Left lung (tissue), 10 donors: ENCODE results near the gene CDH4. TPM values are rescaled to one million over a fixed set of nuclear protein-coding genes. Genes with fewer than 3 reads are reported as not detected.

ENCODE experiments used
- ATAC-seq: fragments of 200-7000 bp; cut with Tn5 transposase; one replicate; pipeline ENCODE4 v1.9.1; 2020; ENCODE audit warnings: moderate library complexity
- DNase-seq, 4 donors: peaks; one replicate each; pipeline ENCODE4 v3.0.0-alpha.2; 2013 to 2020
- H3K27ac ChIP-seq, 2 donors: fragments of 200-600 bp; sonication (generic) in 1 of 2; one replicate each; pipeline versions ENCODE4 v1.5.0 to v1.8.0; 2020 to 2021
- H3K27me3 ChIP-seq, 2 donors: fragments of 200-600 bp; sonication (generic) in 1 of 2; one replicate each; pipeline versions ENCODE4 v1.5.0 to v1.8.0; 2020 to 2021
- H3K36me3 ChIP-seq, 2 donors: fragments of 200-600 bp; sonication (generic) in 1 of 2; one replicate each; pipeline versions ENCODE4 v1.5.0 to v1.8.0; 2020 to 2021
- H3K4me1 ChIP-seq, 2 donors: fragments of 200-600 bp; one replicate each; pipeline ENCODE4 v1.8.0; 2021
- H3K4me3 ChIP-seq, 2 donors: fragments of 200-600 bp; sonication (generic) in 1 of 2; one replicate each; pipeline versions ENCODE4 v1.5.0 to v1.8.0; 2020 to 2021; ENCODE audit warnings: mild to moderate bottlenecking in 1 of 2
- H3K9me3 ChIP-seq, 2 donors: fragments of 200-600 bp; sonication (generic) in 1 of 2; one replicate each; pipeline versions ENCODE4 v1.5.0 to v1.8.0; 2020 to 2021
- CTCF ChIP-seq, 2 donors: fragments of 200-600 bp; sonication (generic) in 1 of 2; IDR thresholded peaks; one replicate each; pipeline versions ENCODE4 v1.5.0 to v1.8.0; 2021; ENCODE audit warnings: antibody characterized with exemption in 2 of 2
- intact Hi-C, 2 donors: fragments of 100-400 bp; cut with DNase I; formaldehyde crosslinking; loops; one replicate each; pipeline versions ENCODE4 v1.11.2 to v1.14.2; 2022
- polyA plus RNA-seq, 6 donors: library from polyadenylated mRNA; unstranded; fragments of 120-200 nt; gene quantifications; one replicate each; pipeline ENCODE4 v1.2.1, GENCODE V29; 2013; ENCODE audit not compliant: insufficient read length in 6 of 6
- total RNA-seq, 2 donors: library from RNA; stranded (reverse); fragmentation: NEBNext Ultra II Directional; extraction: Animal tissue kit (Norgen Biotek cat#: 25700); gene quantifications; one replicate each; pipeline ENCODE4 v1.2.1, GENCODE V29; 2021
- donor health status: DM: no; HTN: yes; CAD: no.
- donor health status: DM: no; HTN: no; CAD: no.

The CDH4 gene
- total and polyA plus RNA-seq, 8 donors, result 0.24 to 10.8 (median 5.1) TPM

- intact Hi-C loops, result no loop called here
- Histone ChIP-seq H3K27me3 (peaks cover 0 to 17% of the 10 kb centered on the region in 2 donors), H3K4me3 (no peak overlapping the region), H3K9me3 (no peaks in the 10 kb centered on the region), H3K4me1 (no peaks in the 10 kb centered on the region), H3K36me3 (no peaks in the 10 kb centered on the region), H3K27ac (no peak overlapping the region)
- no peak for DNase-seq
- no peak for TF ChIP-seq CTCF (IDR thresholded peaks at IDR 0.05)
- no peak for ATAC-seq
Observed at GRCh38 chr20:61217848-61218247, 34.2 kb upstream of the CDH4 start.

GRCh38 chr20:61219021-61219431, 33.0 kb upstream of the CDH4 start:
- Histone ChIP-seq H3K36me3 (no peaks in the 10 kb centered on the region), H3K27me3 (peaks cover 0 to 26% of the 10 kb centered on the region in 2 donors), H3K4me3 (no peak overlapping the region), H3K27ac (no peak overlapping the region), H3K9me3 (no peaks in the 10 kb centered on the region), H3K4me1 (no peaks in the 10 kb centered on the region)
- ATAC-seq, result no peak
- DNase-seq, result no peak
- no peak for TF ChIP-seq CTCF (IDR thresholded peaks at IDR 0.05)
- intact Hi-C loops, result no loop called here

DNA sequence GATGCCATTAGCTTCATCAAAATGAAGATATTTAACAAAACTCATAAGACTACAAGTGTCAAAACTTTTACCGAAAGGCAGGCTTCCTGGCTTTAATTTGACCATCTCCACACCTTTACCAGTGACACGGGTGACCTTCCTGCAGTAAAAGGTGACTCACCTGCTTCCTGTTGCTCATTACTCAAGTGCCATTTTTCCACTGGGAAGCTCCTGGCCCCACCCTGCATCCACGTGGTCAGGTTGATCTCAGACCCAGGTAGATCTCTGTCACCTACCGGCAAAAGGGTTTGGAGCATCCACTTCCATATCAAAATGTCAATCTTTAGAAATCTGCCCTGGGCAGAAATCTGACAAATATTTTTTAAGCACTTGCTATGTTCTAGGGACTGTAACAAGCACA, 31.9 kb upstream of the CDH4 start:
- Histone ChIP-seq H3K9me3 (no peaks in the 10 kb centered on the region), H3K4me3 (no peak overlapping the region), H3K4me1 (no peaks in the 10 kb centered on the region), H3K27ac (no peak overlapping the region), H3K36me3 (no peaks in the 10 kb centered on the region), H3K27me3 (peaks cover 0 to 34% of the 10 kb centered on the region in 2 donors)
- TF ChIP-seq CTCF (IDR thresholded peaks at IDR 0.05), result no peak
- intact Hi-C loops, result no loop called here
- DNase-seq (no peak), ATAC-seq (no peak)

DNA sequence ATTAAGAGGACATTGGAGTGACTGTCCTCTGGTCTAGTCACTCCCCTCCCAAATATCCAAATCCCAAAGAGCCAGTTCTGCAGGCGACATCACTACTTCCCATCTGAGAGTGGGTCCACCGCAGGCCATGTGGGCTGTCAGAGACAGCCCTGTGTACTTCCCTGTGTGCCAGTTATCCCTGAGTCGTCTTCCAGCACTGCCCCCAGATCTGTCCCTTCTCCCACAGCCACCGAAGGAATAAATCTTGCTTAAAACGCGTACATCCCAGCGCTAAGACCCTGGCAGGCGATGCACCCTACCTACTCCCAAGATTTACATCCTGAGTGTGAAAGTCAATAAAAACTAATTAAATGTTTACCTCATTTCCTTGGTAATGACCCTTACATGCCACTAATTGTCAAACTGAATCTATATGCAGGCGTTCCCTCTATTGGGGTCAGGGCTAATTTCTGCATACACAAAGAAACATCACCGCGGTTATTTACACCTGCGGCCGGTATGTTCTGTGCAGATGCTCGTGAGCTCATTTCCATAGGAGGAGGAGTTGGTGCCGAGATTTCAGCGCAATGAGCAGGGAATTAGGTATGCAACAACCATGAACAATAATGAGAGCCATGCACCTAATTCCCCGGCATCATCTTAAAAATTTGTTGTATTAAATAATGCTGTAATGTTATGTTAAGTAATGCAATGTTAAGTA, 31.3 kb upstream of the CDH4 start:
- intact Hi-C loops, result no loop called here

GRCh38 chr20:61222699-61223098, 29.4 kb upstream of the CDH4 start:
- no peak overlapping the region for H3K4me3 ChIP-seq
- DNase-seq (no peak), ATAC-seq (no peak)
- intact Hi-C loops, result no loop called here
- no peak for TF ChIP-seq CTCF (IDR thresholded peaks at IDR 0.05)
- no peaks in the 10 kb centered on the region for H3K9me3 ChIP-seq
- no peak overlapping the region for H3K27ac ChIP-seq
- H3K27me3 ChIP-seq, result peaks cover 0 to 50% of the 10 kb centered on the region in 2 donors
- H3K4me1 ChIP-seq, result no peaks in the 10 kb centered on the region
- H3K36me3 ChIP-seq, result no peaks in the 10 kb centered on the region

More for the DNA sequence above, 31.3 kb upstream of the CDH4 start:
- Histone ChIP-seq H3K27me3 (peaks cover 0 to 40% of the 10 kb centered on the region in 2 donors), H3K9me3 (no peaks in the 10 kb centered on the region), H3K4me1 (no peaks in the 10 kb centered on the region), H3K4me3 (no peak overlapping the region), H3K27ac (no peak overlapping the region), H3K36me3 (no peaks in the 10 kb centered on the region)
- no peak for DNase-seq
- no peak for ATAC-seq
- TF ChIP-seq CTCF (IDR thresholded peaks at IDR 0.05), result no peak
